Nephron progenitor cell (in vitro differentiated cells): ENCODE data around the gene WDFY2.

Experiments used
- DNase-seq: peaks from one replicate; pipeline ENCODE4 v3.0.0; 2021
- H3K27ac Mint-ChIP-seq: 2 replicates; pipeline ENCODE4 v1.8.0; 2021; ENCODE audit warnings: mild to moderate bottlenecking, moderate library complexity, mixed read lengths
- H3K27me3 Mint-ChIP-seq: 2 replicates; pipeline ENCODE4 v1.8.0; 2021; ENCODE audit warnings: mild to moderate bottlenecking, low read depth, mixed read lengths; ENCODE audit not compliant: poor library complexity
- H3K36me3 Mint-ChIP-seq: 2 replicates; pipeline ENCODE4 v1.8.0; 2021; ENCODE audit warnings: low read depth, mixed read lengths
- H3K4me1 Mint-ChIP-seq: 2 replicates; pipeline ENCODE4 v1.8.0; 2021; ENCODE audit warnings: mixed read lengths
- H3K4me3 Mint-ChIP-seq: 2 replicates; pipeline ENCODE4 v1.8.0; 2021; ENCODE audit warnings: mild to moderate bottlenecking, moderate library complexity, mixed read lengths
- H3K9me3 Mint-ChIP-seq: 2 replicates; pipeline ENCODE4 v1.8.0; 2021; ENCODE audit warnings: mild to moderate bottlenecking, moderate library complexity, mixed read lengths
- TF ChIP-seq, protein P1 (sequence below): fragments of 200-600 bp; sonication (generic); IDR thresholded peaks from 2 replicates; pipeline ENCODE4 v1.5.0; 2021; ENCODE audit warnings: antibody characterized with exemption

Gene WDFY2

DNA sequence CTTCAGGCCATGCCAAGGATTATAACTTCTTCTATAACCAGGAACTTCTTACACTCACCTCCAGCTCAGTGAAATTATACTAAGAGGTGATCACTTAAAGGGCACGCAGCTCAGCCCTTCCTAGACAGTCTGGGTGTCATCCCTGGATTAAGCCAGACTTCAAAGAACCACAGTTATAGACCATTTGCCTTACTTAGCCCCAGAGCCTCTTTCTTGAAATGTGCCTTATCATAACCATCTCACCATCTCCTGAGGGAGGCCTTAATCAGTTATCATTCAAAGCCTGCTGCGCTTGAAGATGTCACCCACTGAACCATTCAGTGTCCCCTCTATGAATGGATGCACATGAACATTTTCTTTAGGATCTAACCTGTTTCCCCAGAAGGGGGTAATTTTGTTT, 229.8 kb downstream of the WDFY2 start:
- DNase-seq: no peak
- Mint-ChIP-seq H3K36me3 (no peaks in the 10 kb centered on the region), H3K9me3 (no peaks in the 10 kb centered on the region), H3K27ac (no peak overlapping the region), H3K4me3 (no peak overlapping the region), H3K27me3 (peaks cover 17% of the 10 kb centered on the region), H3K4me1 (peaks cover 34% of the 10 kb centered on the region)
- TF ChIP-seq, protein P1, sequence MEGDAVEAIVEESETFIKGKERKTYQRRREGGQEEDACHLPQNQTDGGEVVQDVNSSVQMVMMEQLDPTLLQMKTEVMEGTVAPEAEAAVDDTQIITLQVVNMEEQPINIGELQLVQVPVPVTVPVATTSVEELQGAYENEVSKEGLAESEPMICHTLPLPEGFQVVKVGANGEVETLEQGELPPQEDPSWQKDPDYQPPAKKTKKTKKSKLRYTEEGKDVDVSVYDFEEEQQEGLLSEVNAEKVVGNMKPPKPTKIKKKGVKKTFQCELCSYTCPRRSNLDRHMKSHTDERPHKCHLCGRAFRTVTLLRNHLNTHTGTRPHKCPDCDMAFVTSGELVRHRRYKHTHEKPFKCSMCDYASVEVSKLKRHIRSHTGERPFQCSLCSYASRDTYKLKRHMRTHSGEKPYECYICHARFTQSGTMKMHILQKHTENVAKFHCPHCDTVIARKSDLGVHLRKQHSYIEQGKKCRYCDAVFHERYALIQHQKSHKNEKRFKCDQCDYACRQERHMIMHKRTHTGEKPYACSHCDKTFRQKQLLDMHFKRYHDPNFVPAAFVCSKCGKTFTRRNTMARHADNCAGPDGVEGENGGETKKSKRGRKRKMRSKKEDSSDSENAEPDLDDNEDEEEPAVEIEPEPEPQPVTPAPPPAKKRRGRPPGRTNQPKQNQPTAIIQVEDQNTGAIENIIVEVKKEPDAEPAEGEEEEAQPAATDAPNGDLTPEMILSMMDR: no peak

DNA sequence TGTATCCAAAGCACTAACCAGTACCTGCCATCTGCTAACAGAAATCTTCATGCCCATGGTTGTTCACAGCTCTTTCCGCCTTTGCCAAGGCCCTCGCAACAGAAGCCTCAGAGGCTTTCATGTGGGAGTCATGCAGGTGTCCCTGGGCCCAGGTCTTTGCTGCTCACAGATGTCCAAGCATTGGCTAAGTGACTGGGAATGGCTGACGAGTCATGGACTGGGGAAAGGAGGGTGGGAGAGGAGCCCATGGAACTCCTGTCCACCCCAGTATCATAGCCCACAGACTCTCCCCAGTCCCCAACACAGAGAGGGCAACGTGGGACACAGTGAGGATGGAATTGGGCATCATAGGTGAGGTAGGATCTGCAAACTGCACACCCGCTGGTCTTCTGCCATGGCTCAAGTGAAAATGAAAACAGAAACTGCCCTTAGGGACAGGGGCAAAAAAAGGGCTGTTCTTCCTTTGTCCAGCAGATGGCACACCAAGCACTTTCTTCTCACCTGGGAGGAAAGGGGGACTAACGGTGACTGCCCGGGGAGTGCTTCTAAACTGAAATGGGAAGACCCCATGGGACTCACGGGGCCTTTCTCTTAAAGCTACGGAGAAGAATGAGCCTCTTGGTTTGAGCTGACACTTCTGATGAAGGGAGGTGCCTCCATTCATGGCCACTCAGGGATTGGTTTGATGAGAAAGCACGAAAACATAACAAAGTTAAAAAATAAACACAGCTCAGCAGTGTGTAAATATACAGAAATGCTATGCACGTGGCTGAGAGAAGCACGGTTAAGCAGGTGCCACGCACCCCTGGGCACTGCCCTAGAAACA, 230.8 kb downstream of the WDFY2 start:
- Mint-ChIP-seq H3K4me3 (no peak overlapping the region), H3K27ac (no peak overlapping the region), H3K9me3 (no peaks in the 10 kb centered on the region), H3K36me3 (no peaks in the 10 kb centered on the region), H3K4me1 (peaks cover 38% of the 10 kb centered on the region), H3K27me3 (peaks cover 22% of the 10 kb centered on the region)
- peak; percentile 71 for DNase-seq
- TF ChIP-seq, protein P1: peak; percentile 71

DNA sequence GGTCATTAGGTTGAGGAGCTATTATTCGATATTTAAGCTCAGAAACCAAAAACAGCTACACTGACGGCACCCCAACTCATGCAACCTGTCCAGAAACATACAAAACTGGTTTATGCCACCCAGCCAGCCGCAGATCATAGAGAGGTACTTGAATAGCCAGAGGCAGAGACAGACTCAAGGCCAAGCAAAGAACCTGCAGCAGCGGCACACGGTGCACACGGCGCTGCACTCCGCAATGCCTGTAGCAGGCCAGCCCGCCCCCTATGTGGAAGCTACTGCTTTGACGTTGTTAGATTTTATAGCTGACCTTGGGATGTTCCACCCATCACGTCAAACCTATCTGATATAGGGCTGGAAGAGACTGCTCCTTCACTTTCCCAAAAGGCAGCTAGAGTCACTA, 231.6 kb downstream of the WDFY2 start:
- Mint-ChIP-seq H3K27ac (no peak overlapping the region), H3K9me3 (no peaks in the 10 kb centered on the region), H3K36me3 (no peaks in the 10 kb centered on the region), H3K4me1 (peaks cover 38% of the 10 kb centered on the region), H3K27me3 (peaks cover 23% of the 10 kb centered on the region), H3K4me3 (no peak overlapping the region)
- TF ChIP-seq, protein P1: no peak
- DNase-seq: no peak

DNA sequence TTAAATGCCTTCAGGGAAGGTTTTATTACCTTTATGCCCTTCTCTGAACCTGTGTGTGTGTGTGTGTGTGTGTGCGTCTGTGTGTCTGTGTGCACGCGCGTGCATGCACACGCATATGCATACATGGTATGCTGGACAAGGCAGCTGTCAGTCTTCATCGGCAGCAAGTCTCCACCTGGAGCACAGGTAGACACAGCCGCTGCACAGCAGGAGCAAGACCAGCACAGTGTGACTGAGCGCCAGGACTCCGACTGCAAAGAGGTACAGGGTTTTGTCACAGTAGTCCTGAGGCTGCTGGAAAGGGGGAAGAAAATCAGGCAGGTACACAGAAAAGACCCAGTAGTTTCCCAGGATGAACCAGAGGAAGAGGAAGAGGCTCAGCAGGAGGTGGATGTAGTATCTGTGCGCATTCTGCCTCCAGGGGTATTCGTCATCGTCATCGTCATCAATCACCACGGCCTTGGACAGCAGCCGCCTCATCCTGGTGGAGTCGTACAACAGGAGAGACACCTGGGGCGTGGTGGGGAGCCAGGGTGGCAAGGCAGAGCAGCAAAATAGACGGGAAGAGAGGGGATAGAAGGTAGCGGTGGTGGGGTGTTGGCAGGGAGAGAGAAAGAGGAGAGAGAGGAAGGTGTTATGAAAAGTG, 232.5 kb downstream of the WDFY2 start:
- Mint-ChIP-seq H3K9me3 (no peaks in the 10 kb centered on the region), H3K4me3 (no peak overlapping the region), H3K27ac (no peak overlapping the region), H3K27me3 (peaks cover 26% of the 10 kb centered on the region), H3K36me3 (no peaks in the 10 kb centered on the region), H3K4me1 (peaks cover 33% of the 10 kb centered on the region)
- no peak for DNase-seq
- TF ChIP-seq, protein P1: no peak
